Gastroesophageal sphincter (tissue), 4 donors: ENCODE data around the gene SIK1. TPM values are rescaled to one million over a fixed set of nuclear protein-coding genes. Genes with fewer than 3 reads are reported as not detected.

Experiments used
- ATAC-seq: fragments of 150-250 bp; one replicate; pipeline ENCODE4 v1.9.1; 2016; ENCODE audit warnings: mild to moderate bottlenecking, moderate library complexity
- H3K27ac ChIP-seq, 4 donors: fragments of 200-600 bp; sonication (generic) in 3 of 4; 1 replicate in 3 of 4; 2 replicates in 1 of 4; pipeline ENCODE4 v1.5.1; 2016 to 2019
- H3K27me3 ChIP-seq: fragments of 200-600 bp; sonication (generic); one replicate; pipeline ENCODE4 v1.5.1; 2019
- H3K36me3 ChIP-seq, 2 donors: fragments of 200-600 bp; sonication (generic); one replicate each; pipeline ENCODE4 v1.5.1; 2019; ENCODE audit warnings: control low read depth in 1 of 2
- H3K4me1 ChIP-seq, 3 donors: fragments of 200-600 bp; sonication (generic); 1 replicate in 2 of 3; 2 replicates in 1 of 3; pipeline ENCODE4 v1.5.1; 2016 to 2019; ENCODE audit warnings: control low read depth in 2 of 3
- H3K4me3 ChIP-seq, 2 donors: fragments of 200-600 bp; sonication (generic); one replicate each; pipeline ENCODE4 v1.5.1; 2019; ENCODE audit warnings: mild to moderate bottlenecking in 1 of 2, moderate library complexity in 1 of 2
- H3K9me3 ChIP-seq, 3 donors: fragments of 200-600 bp; sonication (generic); one replicate each; pipeline ENCODE4 v1.5.1; 2017 to 2019; ENCODE audit warnings: control low read depth in 2 of 3
- EP300 ChIP-seq: sonication (generic); formaldehyde crosslinking; IDR thresholded peaks from one replicate; pipeline ENCODE4 v1.6.1; 2017; ENCODE audit warnings: antibody characterized with exemption, mild to moderate bottlenecking
- POLR2A ChIP-seq, 2 donors: fragments of 450-650 bp; IDR thresholded peaks; one replicate each; pipeline ENCODE4 v1.6.1; 2017; ENCODE audit warnings: antibody characterized with exemption in 2 of 2, mild to moderate bottlenecking in 2 of 2, moderate library complexity in 1 of 2
- POLR2AphosphoS5 ChIP-seq: sonication (generic); formaldehyde crosslinking; IDR thresholded peaks from one replicate; pipeline ENCODE4 v1.6.1; 2017; ENCODE audit warnings: antibody characterized with exemption
- WGBS, 2 donors: methylation state at CpG; one replicate each; pipeline ENCODE4 v1.1.5; 2018; ENCODE audit warnings: low coverage in 1 of 2; 5-methylcytosine and 5-hydroxymethylcytosine counted together
- total RNA-seq, 4 donors: library from RNA; depleted of rRNA; stranded (reverse); fragments of >200 nt; gene quantifications; one replicate each; pipeline ENCODE4 v1.1.0, GENCODE V29; 2016
- TF ChIP-seq, protein P1 (sequence below), 4 experiments: fragments of 200-600 bp in 2 of 4; fragments of 450-650 bp in 2 of 4; sonication (generic) in 1 of 4; IDR thresholded peaks; one replicate each; pipeline ENCODE4 v1.5.1; 2017 to 2019; ENCODE audit warnings: antibody characterized with exemption in 4 of 4, mild to moderate bottlenecking in 2 of 4, moderate library complexity in 2 of 4

SIK1 gene
- total RNA-seq, 4 donors from 2014 or later: 0.93 to 8.6 (median 1.6) TPM

DNA sequence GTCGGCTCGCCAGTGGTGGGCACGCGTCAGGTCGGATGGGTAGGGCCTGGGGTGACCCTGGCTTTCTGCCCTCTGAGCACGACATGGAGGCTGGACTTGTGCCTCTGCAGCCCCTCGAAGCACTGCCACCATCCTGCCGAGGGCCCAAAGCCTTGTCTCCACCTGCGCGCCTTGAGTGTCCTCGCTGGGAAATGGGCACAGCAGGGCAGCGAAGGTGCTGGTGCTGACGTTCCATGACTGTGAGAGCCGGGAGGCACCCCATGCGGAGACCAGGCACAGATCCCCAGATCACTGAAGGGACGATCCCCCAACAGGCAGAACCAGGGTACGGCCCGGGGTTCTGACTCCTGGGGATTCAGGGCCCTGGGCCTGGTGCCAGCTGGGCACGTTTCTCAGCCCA lies 60.3 kb downstream of the SIK1 start:
- Histone ChIP-seq H3K36me3 (no peaks in the 10 kb centered on the region), H3K4me3 (no peak overlapping the region), H3K9me3 (no peaks in the 10 kb centered on the region), H3K27ac (no peak overlapping the region), H3K27me3 (peaks cover 4% of the 10 kb centered on the region), H3K4me1 (peaks cover 0 to 27% (median 0%) of the 10 kb centered on the region in 3 donors)
- ATAC-seq: no peak
- WGBS, 2 donors: 71% methylated on average over 3 of the region's 19 CpGs; no CpG with 5 or more reads in 1 of the 2 donors
- TF ChIP-seq, protein P1, sequence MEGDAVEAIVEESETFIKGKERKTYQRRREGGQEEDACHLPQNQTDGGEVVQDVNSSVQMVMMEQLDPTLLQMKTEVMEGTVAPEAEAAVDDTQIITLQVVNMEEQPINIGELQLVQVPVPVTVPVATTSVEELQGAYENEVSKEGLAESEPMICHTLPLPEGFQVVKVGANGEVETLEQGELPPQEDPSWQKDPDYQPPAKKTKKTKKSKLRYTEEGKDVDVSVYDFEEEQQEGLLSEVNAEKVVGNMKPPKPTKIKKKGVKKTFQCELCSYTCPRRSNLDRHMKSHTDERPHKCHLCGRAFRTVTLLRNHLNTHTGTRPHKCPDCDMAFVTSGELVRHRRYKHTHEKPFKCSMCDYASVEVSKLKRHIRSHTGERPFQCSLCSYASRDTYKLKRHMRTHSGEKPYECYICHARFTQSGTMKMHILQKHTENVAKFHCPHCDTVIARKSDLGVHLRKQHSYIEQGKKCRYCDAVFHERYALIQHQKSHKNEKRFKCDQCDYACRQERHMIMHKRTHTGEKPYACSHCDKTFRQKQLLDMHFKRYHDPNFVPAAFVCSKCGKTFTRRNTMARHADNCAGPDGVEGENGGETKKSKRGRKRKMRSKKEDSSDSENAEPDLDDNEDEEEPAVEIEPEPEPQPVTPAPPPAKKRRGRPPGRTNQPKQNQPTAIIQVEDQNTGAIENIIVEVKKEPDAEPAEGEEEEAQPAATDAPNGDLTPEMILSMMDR (IDR thresholded peaks at IDR 0.05): no peak
- TF ChIP-seq POLR2AphosphoS5 (no peak), POLR2A (IDR thresholded peaks at IDR 0.05) (no peak), EP300 (no peak)

GRCh38 chr21:43365611-43366426 lies 61.1 kb downstream of the SIK1 start:
- no peaks in the 10 kb centered on the region for H3K9me3 ChIP-seq
- no peak for ATAC-seq
- no peak overlapping the region for H3K4me3 ChIP-seq
- no peak overlapping the region for H3K27ac ChIP-seq
- no peaks in the 10 kb centered on the region for H3K36me3 ChIP-seq
- 80 to 93% methylated on average over 2 to 16 of the region's 20 CpGs for WGBS, 2 donors
- peaks cover 8% of the 10 kb centered on the region for H3K27me3 ChIP-seq
- peaks cover 0 to 30% (median 0%) of the 10 kb centered on the region in 3 donors for H3K4me1 ChIP-seq
- TF ChIP-seq, protein P1 (IDR thresholded peaks at IDR 0.05): no peak
- no peak for TF ChIP-seq EP300
- TF ChIP-seq POLR2AphosphoS5: no peak
- TF ChIP-seq POLR2A (IDR thresholded peaks at IDR 0.05): no peak

DNA sequence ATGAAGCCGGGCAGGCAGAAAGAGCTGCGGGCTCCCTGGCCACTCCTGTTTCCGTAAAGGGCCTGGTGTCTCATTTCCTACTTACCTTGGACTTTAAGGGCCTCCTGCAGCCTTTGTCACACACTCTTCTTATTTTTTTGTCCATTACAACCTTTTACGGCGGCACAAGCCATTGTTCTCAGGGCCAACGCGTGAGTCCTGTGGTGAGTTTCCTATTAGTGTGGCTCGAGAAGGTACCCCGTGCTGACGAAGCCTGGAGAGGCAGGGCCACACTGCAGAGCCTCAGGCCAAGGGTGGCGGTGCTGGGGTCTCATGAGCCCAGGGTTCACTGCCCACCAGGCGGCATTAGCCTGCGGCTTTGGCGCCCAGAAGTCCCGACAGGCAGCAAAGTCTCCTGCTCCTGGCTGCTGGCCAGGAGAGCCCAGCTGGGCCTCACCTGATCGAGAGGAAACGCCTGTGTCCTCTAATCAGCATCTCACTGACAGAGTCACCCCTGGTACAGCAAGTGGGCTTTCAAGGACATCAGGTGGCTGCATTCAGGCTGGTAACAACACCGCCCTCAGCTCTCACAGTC lies 62.0 kb downstream of the SIK1 start:
- Histone ChIP-seq H3K4me3 (no peak overlapping the region), H3K9me3 (no peaks in the 10 kb centered on the region), H3K4me1 (peaks cover 0 to 24% (median 0%) of the 10 kb centered on the region in 3 donors), H3K27ac (no peak overlapping the region), H3K36me3 (no peaks in the 10 kb centered on the region), H3K27me3 (peaks cover 15% of the 10 kb centered on the region)
- 50 to 76% methylated on average over 2 to 7 of the region's 18 CpGs for WGBS, 2 donors
- ATAC-seq: no peak
- TF ChIP-seq, protein P1 (IDR thresholded peaks at IDR 0.05): no peak
- TF ChIP-seq EP300: no peak
- TF ChIP-seq POLR2A (IDR thresholded peaks at IDR 0.05): no peak
- TF ChIP-seq POLR2AphosphoS5: no peak

Other genes with a start within 250 kb of the SIK1 start
- 1 to 10 TPM in 2 of 4 donors, under 1 TPM in 2; 0.40 to 2.4 (median 1.2) TPM for gene HSF2BP, start 232.4 kb upstream of the SIK1 start, total RNA-seq
- 10 to 100 TPM; 17.8 to 23.7 (median 21.2) TPM for gene RRP1B, start 232.4 kb upstream of the SIK1 start, total RNA-seq